HUES6 (cell line): ENCODE results near the gene RAB40C.

Source experiments
- H3K27ac ChIP-seq: 2 replicates; pipeline ENCODE4 v1.7.0; 2013; ENCODE audit warnings: low read depth, mild to moderate bottlenecking, low read length, inconsistent platforms
- H3K27me3 ChIP-seq: 2 replicates; pipeline ENCODE4 v1.6.1; 2013; ENCODE audit warnings: low read length; ENCODE audit not compliant: control insufficient read depth, insufficient read depth
- H3K36me3 ChIP-seq: 2 replicates; pipeline ENCODE4 v1.6.1; 2013; ENCODE audit warnings: low read length; ENCODE audit not compliant: control insufficient read depth, insufficient read depth
- H3K4me1 ChIP-seq: 2 replicates; pipeline ENCODE4 v1.6.1; 2013; ENCODE audit warnings: low read length; ENCODE audit not compliant: control insufficient read depth, insufficient read depth
- H3K4me3 ChIP-seq: 2 replicates; pipeline ENCODE4 v1.5.1; 2013; ENCODE audit warnings: low read depth, low read length
- H3K9ac ChIP-seq: one replicate; pipeline ENCODE4 v1.6.1; 2013; ENCODE audit warnings: mild to moderate bottlenecking, low read length
- H3K9me3 ChIP-seq: 2 replicates; pipeline ENCODE4 v1.6.1; 2013; ENCODE audit warnings: low read depth, low read length; ENCODE audit not compliant: control insufficient read depth, insufficient read depth

Gene RAB40C

GRCh38 chr16:659618-660017 is 69.8 kb downstream of the RAB40C start:
- Histone ChIP-seq H3K27ac (no peak overlapping the region), H3K9ac (no peak overlapping the region), H3K4me3 (no peak overlapping the region), H3K9me3 (no peaks in the 10 kb centered on the region), H3K36me3 (peaks cover 30% of the 10 kb centered on the region), H3K4me1 (peaks cover 7% of the 10 kb centered on the region), H3K27me3 (no peaks in the 10 kb centered on the region)

DNA sequence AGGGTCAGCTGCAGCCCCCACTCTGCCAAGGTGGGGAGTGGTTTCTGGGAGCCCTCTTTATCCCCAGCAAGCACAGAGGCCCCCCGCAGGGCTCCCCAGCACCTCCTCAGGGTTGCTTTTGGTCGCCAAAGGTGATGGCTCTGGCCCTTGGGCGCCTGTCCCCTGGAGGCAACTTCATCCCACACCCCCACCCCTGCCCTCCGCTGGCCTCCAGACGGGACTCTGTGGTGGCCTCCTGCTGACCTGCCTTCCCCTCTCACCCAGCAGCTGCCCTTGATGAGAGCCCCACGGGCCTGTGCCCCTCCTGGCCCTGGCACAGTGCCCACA is 70.2 kb downstream of the RAB40C start:
- Histone ChIP-seq H3K27ac (no peak overlapping the region), H3K9ac (no peak overlapping the region), H3K9me3 (no peaks in the 10 kb centered on the region), H3K36me3 (peaks cover 29% of the 10 kb centered on the region), H3K27me3 (no peaks in the 10 kb centered on the region), H3K4me1 (peaks cover 7% of the 10 kb centered on the region), H3K4me3 (peak overlapping the region; percentile 12; the same call in 1 of the 2 replicates)

- H3K27ac ChIP-seq: no peak overlapping the region
- peaks cover 7% of the 10 kb centered on the region for H3K4me1 ChIP-seq
- H3K36me3 ChIP-seq: peaks cover 24% of the 10 kb centered on the region
- no peaks in the 10 kb centered on the region for H3K27me3 ChIP-seq
- H3K9ac ChIP-seq: peak overlapping the region; percentile 24
- H3K4me3 ChIP-seq: peak overlapping the region; percentile 12
- H3K9me3 ChIP-seq: no peaks in the 10 kb centered on the region
Observed at GRCh38 chr16:660459-661183, 70.8 kb downstream of the RAB40C start.

GRCh38 chr16:661184-661821 is 71.4 kb downstream of the RAB40C start:
- Histone ChIP-seq H3K9ac (peak overlapping the region; percentile 24), H3K4me3 (no peak overlapping the region; the same call in 1 of the 2 replicates), H3K27ac (no peak overlapping the region), H3K36me3 (peaks cover 21% of the 10 kb centered on the region), H3K27me3 (no peaks in the 10 kb centered on the region), H3K4me1 (peaks cover 7% of the 10 kb centered on the region), H3K9me3 (no peaks in the 10 kb centered on the region)

- peaks cover 19% of the 10 kb centered on the region for H3K36me3 ChIP-seq
- no peaks in the 10 kb centered on the region for H3K27me3 ChIP-seq
- no peak overlapping the region for H3K4me3 ChIP-seq
- H3K4me1 ChIP-seq: peaks cover 7% of the 10 kb centered on the region
- H3K9me3 ChIP-seq: no peaks in the 10 kb centered on the region
- no peak overlapping the region for H3K27ac ChIP-seq
- no peak overlapping the region for H3K9ac ChIP-seq
Observed at GRCh38 chr16:662095-662494, 72.2 kb downstream of the RAB40C start.

GRCh38 chr16:662597-662996 is 72.7 kb downstream of the RAB40C start:
- H3K9ac ChIP-seq: no peak overlapping the region
- peaks cover 7% of the 10 kb centered on the region for H3K4me1 ChIP-seq
- peaks cover 15% of the 10 kb centered on the region for H3K36me3 ChIP-seq
- no peaks in the 10 kb centered on the region for H3K9me3 ChIP-seq
- H3K27ac ChIP-seq: no peak overlapping the region
- H3K4me3 ChIP-seq: no peak overlapping the region
- no peaks in the 10 kb centered on the region for H3K27me3 ChIP-seq

- H3K27ac ChIP-seq: no peak overlapping the region
- no peak overlapping the region for H3K4me3 ChIP-seq
- H3K9me3 ChIP-seq: no peaks in the 10 kb centered on the region
- peaks cover 6% of the 10 kb centered on the region; the same call in 1 of the 2 replicates for H3K4me1 ChIP-seq
- no peaks in the 10 kb centered on the region for H3K27me3 ChIP-seq
- H3K36me3 ChIP-seq: peaks cover 30% of the 10 kb centered on the region
- no peak overlapping the region for H3K9ac ChIP-seq
Observed at GRCh38 chr16:666572-666971, 76.7 kb downstream of the RAB40C start.

DNA sequence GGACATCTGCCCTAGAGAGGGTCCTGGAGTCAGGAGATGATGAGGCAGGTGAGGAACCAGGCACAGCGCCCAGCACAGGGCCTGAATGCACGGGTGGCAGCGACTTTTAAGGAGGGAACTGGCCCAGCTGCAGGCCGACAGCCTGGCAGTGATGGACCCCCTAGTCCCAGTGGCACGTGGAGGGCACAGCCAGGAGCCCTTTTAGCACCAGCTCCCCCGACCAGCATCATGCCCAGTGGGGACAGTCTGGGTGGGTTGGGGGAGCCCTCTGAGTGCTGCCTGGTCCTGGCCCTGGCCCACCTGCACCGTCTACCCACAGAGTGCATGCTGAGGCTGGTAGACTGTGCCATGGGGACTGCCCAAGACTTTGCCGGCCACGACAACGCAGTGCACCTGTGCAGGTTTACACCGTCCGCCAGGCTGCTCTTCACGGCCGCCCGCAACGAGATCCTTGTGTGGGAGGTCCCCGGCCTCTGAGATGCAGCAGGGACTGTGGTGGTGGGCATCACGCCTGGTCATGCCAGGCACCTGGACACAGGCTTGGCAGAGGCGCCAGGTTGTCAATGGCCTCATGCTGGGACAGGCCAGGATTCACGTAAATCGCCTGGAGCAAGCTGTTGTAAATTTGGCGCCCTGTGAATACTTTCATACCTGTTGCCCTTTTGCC is 77.4 kb downstream of the RAB40C start:
- Histone ChIP-seq H3K4me1 (peaks cover 5% of the 10 kb centered on the region; the same call in 1 of the 2 replicates), H3K36me3 (peaks cover 37% of the 10 kb centered on the region), H3K27me3 (no peaks in the 10 kb centered on the region), H3K4me3 (peak overlapping the region; percentile 13), H3K27ac (no peak overlapping the region), H3K9ac (no peak overlapping the region), H3K9me3 (no peaks in the 10 kb centered on the region)

DNA sequence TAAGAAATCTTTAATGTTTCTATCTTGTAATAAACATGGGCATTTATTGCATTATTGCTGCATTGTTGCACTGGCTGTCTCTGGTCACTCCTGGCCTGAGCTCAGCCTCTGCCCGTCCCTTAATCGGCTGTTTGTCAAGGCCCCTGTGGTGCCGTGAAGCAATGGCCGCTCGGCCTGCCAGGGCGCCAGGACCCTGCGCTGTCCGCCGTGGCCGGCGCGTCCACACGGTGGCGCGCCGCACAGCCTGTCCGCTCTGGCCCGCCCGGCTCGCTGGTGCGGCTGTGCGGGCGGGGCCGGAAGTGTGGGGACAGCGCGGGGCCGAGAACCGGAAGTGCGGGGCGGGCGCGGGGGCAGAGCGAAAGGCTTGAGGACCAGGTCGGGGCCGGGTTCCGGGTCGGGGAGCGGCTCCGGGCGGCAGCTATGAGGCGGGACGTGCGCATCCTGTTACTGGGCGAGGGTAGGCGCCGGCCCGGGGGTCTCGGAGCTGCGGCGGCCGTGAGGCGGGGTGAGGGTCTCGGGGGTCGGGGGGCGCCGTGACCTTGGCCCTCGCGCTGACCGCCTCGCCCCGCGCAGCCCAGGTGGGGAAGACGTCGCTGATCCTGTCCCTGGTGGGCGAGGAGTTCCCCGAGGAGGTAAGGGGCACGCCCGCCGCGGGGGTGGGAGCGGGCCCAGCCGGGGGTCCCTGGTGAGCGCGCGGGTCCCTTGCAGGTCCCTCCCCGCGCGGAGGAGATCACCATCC is 78.1 kb downstream of the RAB40C start, which contains the start of gene RHOT2:
Gene RHOT2, plus strand, starts transcription at position 353 of the 739 bp plus-strand sequence. Its CDS starts 68 bp downstream, at position 421.
- H3K27me3 ChIP-seq: no peaks in the 10 kb centered on the region
- H3K4me3 ChIP-seq: peak within 1 kb of the TSS; percentile 89
- no peaks in the 10 kb centered on the region for H3K9me3 ChIP-seq
- peak within 1 kb of the TSS; percentile 79; the same call in 1 of the 2 replicates for H3K27ac ChIP-seq
- peaks cover 41% of the 10 kb centered on the region for H3K36me3 ChIP-seq
- H3K9ac ChIP-seq: peak within 1 kb of the TSS; percentile 75
- H3K4me1 ChIP-seq: peaks cover 5% of the 10 kb centered on the region; the same call in 1 of the 2 replicates

- Histone ChIP-seq H3K9me3 (no peaks in the 10 kb centered on the region), H3K4me1 (peaks cover 5% of the 10 kb centered on the region; the same call in 1 of the 2 replicates), H3K27me3 (no peaks in the 10 kb centered on the region), H3K9ac (peak overlapping the region; percentile 75), H3K36me3 (peaks cover 47% of the 10 kb centered on the region), H3K27ac (peak overlapping the region; percentile 79; the same call in 1 of the 2 replicates), H3K4me3 (peak overlapping the region; percentile 89)
Observed at GRCh38 chr16:668519-669171, 78.8 kb downstream of the RAB40C start.
